GM18868 (cell line): ENCODE results near the gene MAD1L1.

Experiments used
- ATAC-seq: cut with Tn5 transposase; IDR thresholded peaks from one replicate; pipeline ENCODE4 v1.9.1; 2021; ENCODE audit warnings: mild to moderate bottlenecking, moderate library complexity; ENCODE audit not compliant: unreplicated experiment

Gene MAD1L1

DNA sequence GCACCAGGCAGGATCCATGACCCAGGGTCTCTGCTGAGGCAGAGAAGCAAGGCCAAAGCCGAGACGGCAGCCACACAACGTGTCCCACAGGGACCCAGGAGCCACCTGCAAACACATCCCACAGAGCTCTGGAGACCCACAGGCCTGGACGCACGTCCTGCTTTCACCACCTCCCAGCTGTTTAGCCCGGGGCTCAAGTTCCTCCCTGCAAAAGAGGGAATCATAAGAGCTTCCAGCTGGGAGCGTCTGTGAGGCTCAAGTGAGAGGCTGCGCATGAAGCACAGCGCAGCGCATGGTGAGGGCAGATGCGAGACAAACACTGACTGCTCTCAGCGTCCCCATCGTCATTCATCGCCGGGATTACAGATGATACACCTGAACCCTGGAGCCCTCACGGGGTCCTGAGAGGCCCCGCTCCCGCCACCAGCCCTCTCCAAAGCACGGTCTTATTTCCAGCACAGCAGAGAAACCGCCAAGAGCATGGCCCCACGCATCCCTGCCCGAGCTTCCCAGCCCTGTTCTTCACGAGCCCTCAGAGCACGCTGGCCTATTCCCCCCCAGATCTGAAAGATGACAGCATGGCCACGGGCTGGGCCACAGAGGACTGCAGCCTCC lies 88.7 kb downstream of the MAD1L1 start:
- no peak for ATAC-seq

DNA sequence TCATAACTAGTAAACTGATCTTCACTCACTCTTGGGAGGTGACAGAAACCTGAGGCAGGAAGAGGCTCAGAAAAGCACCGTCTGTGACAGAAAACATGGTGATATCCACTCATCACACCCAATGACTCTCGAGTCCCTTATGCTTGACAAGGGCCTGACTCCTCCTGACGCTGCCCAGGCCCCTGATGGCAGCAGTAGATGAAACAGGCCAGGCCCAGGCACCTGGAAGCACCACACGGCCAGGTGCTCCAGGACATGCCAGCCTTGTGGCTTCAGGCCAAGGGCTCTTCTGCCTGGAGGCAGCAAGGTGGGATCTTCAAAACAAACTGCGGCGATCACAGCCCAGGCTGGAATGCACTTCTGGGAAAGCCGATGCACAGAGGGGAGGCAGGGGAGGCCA lies 89.3 kb downstream of the MAD1L1 start:
- no peak for ATAC-seq

GRCh38 chr7:2142386-2142785 lies 90.4 kb downstream of the MAD1L1 start:
- no peak for ATAC-seq

DNA sequence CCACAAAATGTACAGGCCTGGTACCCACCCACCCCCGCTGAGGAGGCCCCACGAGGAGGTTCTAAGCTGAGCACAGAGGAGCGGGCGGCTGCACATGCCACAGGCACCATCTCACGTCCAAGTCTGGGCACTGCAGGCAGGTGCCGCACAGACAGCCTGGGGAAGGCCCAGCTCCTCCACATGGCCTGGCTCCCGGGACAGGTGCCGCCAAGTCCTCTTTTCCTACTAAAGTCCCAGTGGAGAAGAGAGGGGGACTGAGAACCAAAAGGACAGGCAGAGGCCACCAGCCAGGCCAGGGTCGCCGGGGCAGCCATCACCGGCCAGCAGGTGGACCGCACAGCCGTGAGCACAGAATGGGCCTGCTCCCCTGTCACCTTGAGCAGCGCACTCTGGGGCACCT lies 91.1 kb downstream of the MAD1L1 start:
- no peak for ATAC-seq

DNA sequence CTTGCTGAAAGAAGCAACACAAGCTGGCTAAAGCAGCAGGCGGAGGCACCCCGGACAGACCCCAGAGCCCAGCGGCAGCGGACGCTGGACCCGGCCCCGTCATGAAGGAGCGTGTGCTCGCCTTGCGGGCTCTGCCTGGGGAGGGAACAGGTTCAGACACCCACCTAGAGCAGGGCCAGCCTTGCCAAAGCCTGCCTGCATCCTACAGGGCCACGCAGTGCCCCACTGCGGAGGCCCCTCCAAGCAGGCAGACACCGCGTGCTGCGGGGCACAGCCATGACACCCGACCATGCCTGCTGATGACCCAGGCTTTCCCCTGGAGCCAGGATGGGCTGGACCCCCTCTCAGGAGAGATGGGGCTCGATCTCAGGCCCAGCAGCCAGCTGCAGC lies 91.7 kb downstream of the MAD1L1 start:
- ATAC-seq = no peak

- ATAC-seq = no peak
Measured at GRCh38 chr7:2140216-2141020, 92.3 kb downstream of the MAD1L1 start.

DNA sequence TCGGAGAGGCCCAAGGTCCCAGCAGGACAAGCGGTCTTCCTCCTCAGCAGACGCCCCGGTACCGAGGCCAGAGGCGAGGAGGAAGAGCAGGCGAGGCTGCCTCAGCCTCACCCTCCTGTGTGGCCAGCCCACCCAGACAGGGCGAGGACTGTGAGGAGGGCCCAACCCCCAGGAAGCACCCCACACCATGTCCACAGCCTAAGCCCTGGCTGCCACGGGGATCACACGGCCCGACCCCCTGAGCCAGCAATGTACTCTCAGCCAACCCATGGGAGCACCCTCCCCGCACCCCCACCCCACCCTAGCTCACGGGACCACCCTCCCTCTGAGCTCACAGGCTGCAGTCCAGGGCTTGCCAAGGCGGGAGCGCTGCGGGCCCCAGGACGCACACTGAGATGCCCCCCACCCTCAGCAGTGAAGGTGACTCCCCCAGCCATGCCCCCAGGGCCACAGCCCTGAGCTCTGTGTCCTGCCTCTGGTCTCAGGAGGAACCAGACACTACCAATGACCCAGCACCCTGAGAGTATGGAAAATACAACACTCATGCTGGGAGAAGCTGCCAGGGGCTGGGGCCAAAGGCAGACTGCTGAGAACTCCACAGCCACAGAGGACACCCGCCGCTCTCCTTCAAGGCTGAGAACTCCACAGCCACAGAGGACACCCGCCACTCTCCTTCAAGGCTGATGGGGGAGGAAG lies 93.6 kb downstream of the MAD1L1 start:
- no peak for ATAC-seq

DNA sequence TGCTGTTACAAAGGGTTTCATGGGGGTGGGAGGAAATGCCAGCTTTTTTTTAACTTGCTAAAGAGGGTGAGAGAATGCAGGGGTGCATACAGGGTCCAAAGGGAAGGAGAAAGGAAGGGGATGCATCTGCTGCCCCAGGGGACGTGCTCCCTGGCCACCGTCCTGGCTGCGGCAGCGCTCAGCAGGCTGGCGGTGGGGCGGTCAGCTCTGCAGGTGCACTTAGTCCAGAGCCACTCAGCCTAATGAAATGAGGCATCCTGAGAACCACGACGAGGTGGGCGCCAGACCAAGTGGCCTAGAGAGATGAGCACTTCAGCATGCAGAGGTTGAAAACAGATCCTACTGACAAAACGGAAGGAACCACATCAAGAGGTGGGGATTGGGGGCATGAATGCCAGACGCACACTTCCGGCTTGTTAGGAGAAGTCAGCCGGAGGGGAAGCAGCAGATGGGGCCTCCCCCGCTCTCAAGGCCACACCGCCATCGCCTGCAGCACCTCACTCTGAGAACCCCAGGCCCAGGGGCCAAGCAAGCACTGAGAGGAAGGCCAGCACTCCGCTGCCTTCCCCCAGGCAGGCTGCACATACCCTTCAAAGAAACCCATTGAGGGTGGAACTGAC lies 94.5 kb downstream of the MAD1L1 start:
- ATAC-seq = peak; percentile 69

DNA sequence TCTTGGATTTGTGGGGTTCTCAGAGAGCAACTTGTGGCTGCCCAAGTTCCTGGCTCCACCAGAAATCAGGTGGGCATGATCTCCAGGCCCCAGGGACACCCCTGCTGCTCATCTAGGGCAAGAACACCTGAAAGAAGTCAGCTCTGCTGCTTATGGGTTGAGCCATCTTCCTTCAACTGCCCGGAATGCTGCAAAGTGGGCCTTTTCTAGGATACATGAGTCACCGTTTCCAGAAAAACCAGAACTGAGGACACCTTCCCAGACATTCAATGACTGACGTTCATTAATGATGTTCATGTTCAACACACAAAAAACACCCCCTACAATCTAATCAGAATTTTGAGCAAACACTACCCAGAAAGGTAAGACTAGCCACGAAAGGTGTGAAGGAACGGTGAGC lies 98.0 kb downstream of the MAD1L1 start:
- ATAC-seq = no peak

DNA sequence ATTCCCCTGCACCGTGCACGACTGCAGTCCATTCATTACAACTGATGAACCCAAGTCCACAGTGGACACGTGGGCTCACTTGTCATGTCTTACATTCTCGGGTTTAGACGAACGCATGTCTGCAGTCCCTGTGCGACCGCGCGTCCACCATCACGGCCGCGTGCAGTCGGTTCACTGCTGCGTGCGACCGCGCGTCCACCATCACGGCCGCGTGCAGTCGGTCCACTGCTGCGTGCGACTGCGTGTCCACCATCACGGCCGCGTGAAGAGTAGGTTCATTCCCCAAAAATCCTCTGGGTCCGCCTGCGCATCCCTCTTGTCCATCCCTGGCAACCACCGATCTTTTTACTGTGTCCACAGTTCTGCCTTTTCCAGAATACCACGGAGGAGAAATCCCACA lies 100.5 kb downstream of the MAD1L1 start:
- no peak for ATAC-seq

- no peak for ATAC-seq
Measured at GRCh38 chr7:2131800-2132199, 100.9 kb downstream of the MAD1L1 start.

DNA sequence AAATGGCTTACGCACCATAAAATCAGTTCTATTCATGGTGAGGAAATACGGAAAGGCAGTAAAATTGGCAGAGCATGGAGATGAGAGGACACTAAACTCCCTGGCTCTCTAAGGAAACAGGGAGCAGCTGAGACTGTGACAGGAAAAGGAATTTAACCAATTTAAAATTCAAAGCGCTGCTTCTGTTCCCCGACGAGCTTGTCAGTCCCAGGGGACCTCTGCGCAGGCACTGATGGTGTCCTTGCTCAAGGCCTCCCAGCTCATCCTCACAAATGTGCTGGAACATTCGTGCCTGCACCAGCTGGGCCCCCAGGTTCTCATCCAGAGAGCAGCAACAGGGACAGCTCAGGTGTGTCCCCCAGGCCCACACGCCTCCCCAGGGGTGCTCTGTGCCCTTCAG lies 101.4 kb downstream of the MAD1L1 start:
- no peak for ATAC-seq

GRCh38 chr7:2130096-2130375 lies 102.7 kb downstream of the MAD1L1 start:
- no peak for ATAC-seq

DNA sequence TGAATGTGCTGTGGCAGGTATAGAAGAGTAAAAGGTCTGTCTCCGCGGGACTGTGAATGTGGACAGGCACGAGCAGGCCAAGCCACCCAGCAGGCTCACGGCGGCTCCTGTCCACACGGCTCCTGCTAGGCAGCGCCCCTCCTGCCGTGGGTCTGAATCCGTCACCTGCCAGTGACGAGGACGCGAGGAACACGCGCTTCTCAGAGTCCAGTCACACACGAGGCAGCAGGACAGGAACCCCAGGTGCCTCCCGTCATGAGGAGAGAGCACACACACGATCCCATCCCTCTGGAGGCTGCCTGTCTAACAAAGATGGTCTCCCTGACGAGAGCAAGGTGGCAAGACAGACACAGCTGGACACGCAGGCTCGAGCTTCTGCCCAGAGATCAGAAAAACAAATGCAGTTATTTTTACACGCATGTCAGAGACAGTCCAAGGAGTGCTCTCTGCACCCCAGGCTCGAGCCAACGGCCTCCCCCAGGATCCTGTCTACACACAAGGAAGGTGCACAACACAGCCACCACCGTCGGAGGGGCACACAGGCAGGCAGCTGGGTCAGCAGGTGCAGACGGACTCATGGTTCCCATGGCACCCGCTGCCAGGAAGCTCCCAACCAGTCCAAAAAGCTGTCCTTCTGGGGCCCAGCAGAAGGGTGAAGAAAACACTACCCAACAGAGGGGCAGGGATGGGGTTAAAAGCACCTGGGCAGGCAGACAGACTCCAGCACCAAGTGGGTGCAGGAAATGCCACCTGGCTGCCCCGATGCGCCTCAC lies 103.2 kb downstream of the MAD1L1 start:
- no peak for ATAC-seq

GRCh38 chr7:2128601-2129322 lies 104.0 kb downstream of the MAD1L1 start:
- ATAC-seq = no peak

GRCh38 chr7:2126621-2127020 lies 106.1 kb downstream of the MAD1L1 start:
- ATAC-seq = no peak

DNA sequence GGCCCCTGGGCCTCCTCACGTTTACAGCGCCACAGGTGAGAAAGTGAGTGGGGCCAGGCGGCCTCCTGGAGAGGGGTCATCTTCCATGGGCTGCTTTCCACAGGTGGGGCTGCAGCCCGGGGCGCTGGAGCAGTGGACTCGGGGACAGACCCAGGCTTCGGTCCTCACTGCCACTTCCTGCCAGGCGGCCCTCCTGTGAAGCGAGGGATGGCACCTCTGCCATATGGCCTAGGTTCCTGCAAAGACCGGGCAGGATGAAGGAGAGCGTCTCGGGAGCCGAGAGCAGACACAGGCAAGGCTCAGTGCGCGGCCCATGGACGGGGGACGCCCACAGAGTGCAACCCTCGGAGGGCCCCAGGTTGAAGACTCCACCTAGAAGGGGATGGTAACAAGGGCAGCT lies 106.8 kb downstream of the MAD1L1 start:
- no peak for ATAC-seq

DNA sequence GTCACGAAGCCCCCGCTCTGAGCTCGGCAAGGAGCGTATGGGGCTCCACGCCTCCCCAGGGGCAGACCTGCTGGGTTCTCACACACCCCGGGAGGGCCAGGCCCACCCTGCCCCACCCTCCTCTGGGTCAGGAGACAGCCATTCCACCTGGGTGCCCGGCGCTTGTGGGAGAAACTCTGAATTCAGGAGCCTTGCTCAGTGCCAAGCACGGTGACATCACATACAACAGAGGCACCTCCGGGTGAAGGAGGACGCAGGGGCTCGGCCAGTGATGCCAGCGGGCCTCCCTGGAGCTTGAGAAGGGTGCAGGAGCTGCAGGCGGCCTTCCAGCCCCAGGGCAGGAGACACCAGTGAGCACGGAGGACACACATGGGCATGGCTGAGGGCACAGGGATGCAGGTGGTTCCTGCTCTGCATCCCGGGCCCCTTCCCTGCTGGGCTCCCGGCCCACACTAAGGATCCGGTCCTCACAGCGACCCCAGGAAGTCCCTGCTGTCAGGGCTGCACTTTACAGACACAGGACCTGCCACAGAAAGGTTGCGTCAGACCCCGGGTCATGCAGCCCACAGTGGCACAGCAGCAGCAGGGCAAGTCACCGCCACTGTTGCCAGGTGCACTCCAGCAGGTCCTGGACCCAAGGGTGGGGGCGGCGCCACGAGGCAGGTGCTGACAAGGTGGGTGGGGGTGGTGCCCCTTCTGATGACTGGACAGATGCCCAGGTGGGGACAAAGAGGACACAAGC lies 108.0 kb downstream of the MAD1L1 start:
- no peak for ATAC-seq

DNA sequence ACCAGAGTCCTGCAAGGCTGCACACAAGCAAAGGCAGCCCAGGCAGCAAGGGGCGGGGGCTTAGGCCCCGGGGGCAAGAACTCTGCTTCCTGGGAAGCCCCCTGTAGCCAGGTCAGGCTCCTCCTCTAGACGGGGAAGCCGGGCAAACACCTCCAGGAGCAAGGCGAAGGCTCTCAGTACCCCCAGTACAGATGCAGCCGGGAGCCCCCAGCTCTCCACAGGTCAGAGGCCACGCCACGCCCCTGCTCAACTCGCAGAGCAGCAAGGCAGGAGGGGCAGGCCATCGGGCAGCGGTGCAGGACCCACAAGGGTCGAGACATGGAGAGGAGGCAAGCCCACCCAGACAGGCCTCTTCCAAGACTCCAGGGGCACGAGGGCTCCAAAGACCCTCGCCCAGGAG lies 108.8 kb downstream of the MAD1L1 start:
- ATAC-seq = no peak

DNA sequence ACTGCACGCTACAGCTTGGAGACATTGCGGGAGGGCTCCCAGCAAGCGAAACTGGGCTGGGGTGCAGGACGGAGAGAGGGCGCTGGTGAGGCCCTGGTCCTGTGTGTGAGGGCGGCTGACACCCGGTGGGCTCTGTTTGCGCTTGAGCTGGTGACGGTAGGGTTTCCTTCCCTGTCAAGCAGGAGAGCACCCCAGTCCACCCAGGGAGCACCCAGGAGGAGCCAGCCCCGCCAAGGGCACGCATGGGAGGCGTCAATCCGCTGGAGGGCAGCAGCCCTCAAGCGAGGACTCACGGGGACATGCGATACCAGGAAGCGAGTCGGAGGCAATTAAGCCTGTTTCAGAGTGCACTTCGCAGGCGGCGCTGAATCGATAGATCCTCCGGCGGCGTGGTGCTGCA lies 109.4 kb downstream of the MAD1L1 start:
- ATAC-seq = no peak
